ENCODE measurements around the gene NBAS. TPM values are rescaled to one million over a fixed set of nuclear protein-coding genes. Genes with fewer than 3 reads are reported as not detected.

Gene NBAS
- total RNA-seq, 1 experiment from 2014 or later, result 46.4 TPM

GRCh38 chr2:15152382-15152781 lies 408.8 kb downstream of the NBAS start:
- H3K36me3 Mint-ChIP-seq (ENCODE audit: insufficient read depth, unreplicated experiment), result no peaks in the 10 kb centered on the region
- intact Hi-C loops (cut with micrococcal nuclease), result no loop called here
- no peaks in the 10 kb centered on the region for H3K4me1 Mint-ChIP-seq (ENCODE audit: insufficient read depth, unreplicated experiment)
- H3K4me3 Mint-ChIP-seq (ENCODE audit: unreplicated experiment), result no peak overlapping the region
- no peaks in the 10 kb centered on the region for H3K27me3 Mint-ChIP-seq (ENCODE audit: insufficient read depth, unreplicated experiment)
- ChIA-PET POLR2A (no interaction called here), CTCF (interaction anchor here (1.3 kb wide), 1 partner anchor 12 kb away, joined by 3 read pairs; no protein-coding TSS in a partner anchor)
- no peak for DNase-seq (ENCODE audit: unreplicated experiment)
- BruUV-seq (replicated peaks), result no TSS peak
- no peak for TF ChIP-seq CTCF (IDR thresholded peaks at IDR 0.05; ENCODE audit: unreplicated experiment)
- no peak overlapping the region for H3K27ac Mint-ChIP-seq (ENCODE audit: low read depth, unreplicated experiment)
- no peaks in the 10 kb centered on the region for H3K9me3 Mint-ChIP-seq (ENCODE audit: unreplicated experiment)

GRCh38 chr2:15149063-15149462 lies 412.1 kb downstream of the NBAS start:
- ChIA-PET CTCF (no interaction called here), POLR2A (no interaction called here)
- BruUV-seq (replicated peaks), result no TSS peak
- DNase-seq (ENCODE audit: unreplicated experiment), result no peak
- Mint-ChIP-seq H3K36me3 (ENCODE audit: insufficient read depth, unreplicated experiment) (no peaks in the 10 kb centered on the region), H3K27ac (ENCODE audit: low read depth, unreplicated experiment) (no peak overlapping the region), H3K9me3 (ENCODE audit: unreplicated experiment) (no peaks in the 10 kb centered on the region), H3K4me1 (ENCODE audit: insufficient read depth, unreplicated experiment) (no peaks in the 10 kb centered on the region), H3K27me3 (ENCODE audit: insufficient read depth, unreplicated experiment) (no peaks in the 10 kb centered on the region), H3K4me3 (ENCODE audit: unreplicated experiment) (no peak overlapping the region)
- TF ChIP-seq CTCF (IDR thresholded peaks at IDR 0.05; ENCODE audit: unreplicated experiment), result no peak
- intact Hi-C loops (cut with micrococcal nuclease), result no loop called here

GRCh38 chr2:15147591-15147990 lies 413.5 kb downstream of the NBAS start:
- intact Hi-C loops (cut with micrococcal nuclease), result no loop called here
- no peaks in the 10 kb centered on the region for H3K36me3 Mint-ChIP-seq (ENCODE audit: insufficient read depth, unreplicated experiment)

GRCh38 chr2:15146960-15147359 lies 414.2 kb downstream of the NBAS start:
- Mint-ChIP-seq H3K4me3 (ENCODE audit: unreplicated experiment) (no peak overlapping the region), H3K4me1 (ENCODE audit: insufficient read depth, unreplicated experiment) (peaks cover 12% of the 10 kb centered on the region), H3K27me3 (ENCODE audit: insufficient read depth, unreplicated experiment) (no peaks in the 10 kb centered on the region), H3K27ac (ENCODE audit: low read depth, unreplicated experiment) (no peak overlapping the region), H3K9me3 (ENCODE audit: unreplicated experiment) (no peaks in the 10 kb centered on the region), H3K36me3 (ENCODE audit: insufficient read depth, unreplicated experiment) (no peaks in the 10 kb centered on the region)
- no peak for TF ChIP-seq CTCF (IDR thresholded peaks at IDR 0.05; ENCODE audit: unreplicated experiment)
- ChIA-PET CTCF (interaction anchor here (0.6 to 0.7 kb wide), 4 partner anchors 10 to 1948 kb away, joined by 3 to 4 read pairs (median 4); no protein-coding TSS in a partner anchor), POLR2A (no interaction called here)
- intact Hi-C loops (cut with micrococcal nuclease), result no loop called here
- no TSS peak for BruUV-seq (replicated peaks)
- DNase-seq (ENCODE audit: unreplicated experiment), result no peak

More at GRCh38 chr2:15147591-15147990, 413.5 kb downstream of the NBAS start:
- no peak overlapping the region for H3K4me3 Mint-ChIP-seq (ENCODE audit: unreplicated experiment)
- ChIA-PET POLR2A (no interaction called here), CTCF (interaction anchor here (0.7 kb wide), 1 partner anchor 1949 kb away, joined by 4 read pairs; no protein-coding TSS in a partner anchor)
- no peaks in the 10 kb centered on the region for H3K27me3 Mint-ChIP-seq (ENCODE audit: insufficient read depth, unreplicated experiment)
- H3K9me3 Mint-ChIP-seq (ENCODE audit: unreplicated experiment), result no peaks in the 10 kb centered on the region
- H3K4me1 Mint-ChIP-seq (ENCODE audit: insufficient read depth, unreplicated experiment), result peaks cover 6% of the 10 kb centered on the region
- H3K27ac Mint-ChIP-seq (ENCODE audit: low read depth, unreplicated experiment), result no peak overlapping the region
- TF ChIP-seq CTCF (IDR thresholded peaks at IDR 0.05; ENCODE audit: unreplicated experiment), result no peak
- no peak for DNase-seq (ENCODE audit: unreplicated experiment)
- BruUV-seq (replicated peaks), result no TSS peak

Measured in MCF 10A (cell line).